ENCODE results near the gene GTF3A.

GTF3A gene

GRCh38 chr13:27383104-27383921 lies 41.1 kb upstream of the GTF3A start:
- DNase-seq (ENCODE audit: low read depth, low spot score) = no peak
- H3K4me3 ChIP-seq (ENCODE audit: low read depth, low read length) = no peak overlapping the region
- in situ Hi-C loops (cut with HindIII; ENCODE audit: low sequenced_read_pairs) = no loop called here
- no peak for TF ChIP-seq CTCF (IDR thresholded peaks at IDR 0.05; ENCODE audit: low read depth, low read length)

- H3K4me3 ChIP-seq (ENCODE audit: low read depth, low read length) = no peak overlapping the region
- TF ChIP-seq CTCF (IDR thresholded peaks at IDR 0.05; ENCODE audit: low read depth, low read length) = no peak
- DNase-seq (ENCODE audit: low read depth, low spot score) = no peak
- in situ Hi-C loops (cut with HindIII; ENCODE audit: low sequenced_read_pairs) = no loop called here
Measured at GRCh38 chr13:27384285-27384684, 40.1 kb upstream of the GTF3A start.

- in situ Hi-C loops (cut with HindIII; ENCODE audit: low sequenced_read_pairs) = no loop called here
- H3K4me3 ChIP-seq (ENCODE audit: low read depth, low read length) = no peak overlapping the region
- no peak for TF ChIP-seq CTCF (IDR thresholded peaks at IDR 0.05; ENCODE audit: low read depth, low read length)
Measured at GRCh38 chr13:27388241-27388640, 36.2 kb upstream of the GTF3A start.

GRCh38 chr13:27389891-27390290 lies 34.5 kb upstream of the GTF3A start:
- in situ Hi-C loops (cut with HindIII; ENCODE audit: low sequenced_read_pairs) = no loop called here
- H3K4me3 ChIP-seq (ENCODE audit: low read depth, low read length) = no peak overlapping the region
- TF ChIP-seq CTCF (IDR thresholded peaks at IDR 0.05; ENCODE audit: low read depth, low read length) = no peak
- DNase-seq (ENCODE audit: low read depth, low spot score) = no peak

More at GRCh38 chr13:27388241-27388640, 36.2 kb upstream of the GTF3A start:
- no peak for DNase-seq (ENCODE audit: low read depth, low spot score)

GRCh38 chr13:27391471-27391870 lies 32.9 kb upstream of the GTF3A start:
- in situ Hi-C loops (cut with HindIII; ENCODE audit: low sequenced_read_pairs) = no loop called here
- no peak overlapping the region for H3K4me3 ChIP-seq (ENCODE audit: low read depth, low read length)
- TF ChIP-seq CTCF (IDR thresholded peaks at IDR 0.05; ENCODE audit: low read depth, low read length) = no peak
- DNase-seq (ENCODE audit: low read depth, low spot score) = no peak

GRCh38 chr13:27393101-27393500 lies 31.3 kb upstream of the GTF3A start:
- H3K4me3 ChIP-seq (ENCODE audit: low read depth, low read length) = no peak overlapping the region
- no peak for TF ChIP-seq CTCF (IDR thresholded peaks at IDR 0.05; ENCODE audit: low read depth, low read length)
- DNase-seq (ENCODE audit: low read depth, low spot score) = no peak
- in situ Hi-C loops (cut with HindIII; ENCODE audit: low sequenced_read_pairs) = no loop called here
